ENCODE data around the gene TREX2.

The TREX2 gene

GRCh38 chrX:153456704-153457103 lies 10.8 kb upstream of the TREX2 start:
- peaks cover 6% of the 10 kb centered on the region; the same call in 1 of the 2 replicates for H3K36me3 ChIP-seq (ENCODE audit: insufficient read depth, low read length)
- TF ChIP-seq POLR2AphosphoS5 (IDR thresholded peaks at IDR 0.05; ENCODE audit: borderline replicate concordance, low read depth, low read length) (no peak), EZH2 (IDR thresholded peaks at IDR 0.05) (no peak), FOXP2 (optimal IDR thresholded peaks at IDR 0.05; ENCODE audit: control extremely low read depth, extremely low read length, insufficient read depth) (no peak)
- DNase-seq (ENCODE audit: low read depth, low spot score): no peak

DNA sequence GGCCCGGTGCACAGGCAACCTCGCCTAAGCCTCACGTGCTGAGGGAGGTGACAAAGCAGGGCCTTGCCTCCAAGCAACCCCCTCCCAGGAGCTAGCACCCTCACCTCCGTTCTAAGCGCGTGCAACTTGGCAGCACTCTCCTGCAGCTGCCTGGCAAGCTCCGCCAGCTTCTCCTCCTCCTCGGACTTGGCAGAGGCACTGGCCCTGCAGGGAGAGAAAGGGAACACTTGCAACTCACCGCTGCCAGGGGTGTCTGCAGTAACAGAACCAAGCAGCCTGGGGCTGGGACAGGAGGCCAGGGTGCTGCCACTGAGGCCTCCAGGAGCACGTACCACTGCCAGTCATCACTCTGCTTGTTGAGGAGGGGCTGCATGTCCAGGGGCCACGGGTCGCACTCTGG lies 10.3 kb upstream of the TREX2 start:
- no peak for DNase-seq (ENCODE audit: low read depth, low spot score)
- TF ChIP-seq FOXP2 (optimal IDR thresholded peaks at IDR 0.05; ENCODE audit: control extremely low read depth, extremely low read length, insufficient read depth) (no peak), EZH2 (IDR thresholded peaks at IDR 0.05) (no peak), POLR2AphosphoS5 (IDR thresholded peaks at IDR 0.05; ENCODE audit: borderline replicate concordance, low read depth, low read length) (no peak)

More at GRCh38 chrX:153456704-153457103, 10.8 kb upstream of the TREX2 start:
- Histone ChIP-seq H3K27ac (no peak overlapping the region), H3K9me3 (ENCODE audit: low read depth, low read length) (no peaks in the 10 kb centered on the region), H3K9ac (ENCODE audit: insufficient read length) (no peak overlapping the region), H3K4me3 (no peak overlapping the region)

DNA sequence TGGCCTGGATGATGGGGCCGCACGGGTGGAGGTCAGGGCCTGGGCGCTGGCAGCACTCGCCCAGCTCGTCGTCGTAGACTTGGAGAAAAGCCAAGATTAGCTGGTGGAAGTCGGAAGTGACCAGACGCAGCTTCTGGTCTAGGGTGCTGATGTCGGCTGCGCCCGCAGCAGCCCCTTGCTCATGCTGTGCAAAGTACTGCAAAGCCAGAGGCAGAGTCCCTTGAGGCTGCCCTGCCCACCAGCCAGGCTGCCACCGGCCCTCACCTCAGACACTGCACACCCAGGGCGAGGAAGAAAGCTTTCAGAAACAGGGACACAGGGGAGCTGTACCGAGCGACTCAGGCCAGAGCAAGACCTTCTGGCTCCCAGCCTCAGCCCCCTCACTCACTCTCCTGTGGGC lies 9.7 kb upstream of the TREX2 start:
- TF ChIP-seq FOXP2 (optimal IDR thresholded peaks at IDR 0.05; ENCODE audit: control extremely low read depth, extremely low read length, insufficient read depth): no peak
- no peak for TF ChIP-seq EZH2 (IDR thresholded peaks at IDR 0.05)
- TF ChIP-seq POLR2AphosphoS5 (IDR thresholded peaks at IDR 0.05; ENCODE audit: borderline replicate concordance, low read depth, low read length): no peak
- DNase-seq (ENCODE audit: low read depth, low spot score): no peak

More for the DNA sequence above, 10.3 kb upstream of the TREX2 start:
- no peak overlapping the region for H3K4me3 ChIP-seq
- H3K36me3 ChIP-seq (ENCODE audit: insufficient read depth, low read length): peaks cover 6% of the 10 kb centered on the region; the same call in 1 of the 2 replicates
- H3K27ac ChIP-seq: no peak overlapping the region
- H3K9ac ChIP-seq (ENCODE audit: insufficient read length): no peak overlapping the region
- no peaks in the 10 kb centered on the region for H3K9me3 ChIP-seq (ENCODE audit: low read depth, low read length)

GRCh38 chrX:153454901-153455550 lies 9.2 kb upstream of the TREX2 start:
- Histone ChIP-seq H3K27ac (no peak overlapping the region), H3K36me3 (ENCODE audit: insufficient read depth, low read length) (peaks cover 4% of the 10 kb centered on the region; the same call in 1 of the 2 replicates), H3K9me3 (ENCODE audit: low read depth, low read length) (no peaks in the 10 kb centered on the region), H3K4me3 (no peak overlapping the region), H3K9ac (ENCODE audit: insufficient read length) (no peak overlapping the region)
- DNase-seq (ENCODE audit: low read depth, low spot score): no peak
- no peak for TF ChIP-seq POLR2AphosphoS5 (IDR thresholded peaks at IDR 0.05; ENCODE audit: borderline replicate concordance, low read depth, low read length)
- no peak for TF ChIP-seq FOXP2 (optimal IDR thresholded peaks at IDR 0.05; ENCODE audit: control extremely low read depth, extremely low read length, insufficient read depth)
- no peak for TF ChIP-seq EZH2 (IDR thresholded peaks at IDR 0.05)

More for the DNA sequence above, 9.7 kb upstream of the TREX2 start:
- H3K9me3 ChIP-seq (ENCODE audit: low read depth, low read length): no peaks in the 10 kb centered on the region
- no peak overlapping the region for H3K27ac ChIP-seq
- no peak overlapping the region for H3K4me3 ChIP-seq
- H3K36me3 ChIP-seq (ENCODE audit: insufficient read depth, low read length): peaks cover 4% of the 10 kb centered on the region; the same call in 1 of the 2 replicates
- H3K9ac ChIP-seq (ENCODE audit: insufficient read length): no peak overlapping the region

GRCh38 chrX:153450949-153451277 lies 5.1 kb upstream of the TREX2 start:
- no peaks in the 10 kb centered on the region for H3K9me3 ChIP-seq (ENCODE audit: low read depth, low read length)
- TF ChIP-seq FOXP2 (optimal IDR thresholded peaks at IDR 0.05; ENCODE audit: control extremely low read depth, extremely low read length, insufficient read depth) (no peak), POLR2AphosphoS5 (IDR thresholded peaks at IDR 0.05; ENCODE audit: borderline replicate concordance, low read depth, low read length) (no peak), EZH2 (IDR thresholded peaks at IDR 0.05) (no peak)
- no peak overlapping the region for H3K9ac ChIP-seq (ENCODE audit: insufficient read length)

DNA sequence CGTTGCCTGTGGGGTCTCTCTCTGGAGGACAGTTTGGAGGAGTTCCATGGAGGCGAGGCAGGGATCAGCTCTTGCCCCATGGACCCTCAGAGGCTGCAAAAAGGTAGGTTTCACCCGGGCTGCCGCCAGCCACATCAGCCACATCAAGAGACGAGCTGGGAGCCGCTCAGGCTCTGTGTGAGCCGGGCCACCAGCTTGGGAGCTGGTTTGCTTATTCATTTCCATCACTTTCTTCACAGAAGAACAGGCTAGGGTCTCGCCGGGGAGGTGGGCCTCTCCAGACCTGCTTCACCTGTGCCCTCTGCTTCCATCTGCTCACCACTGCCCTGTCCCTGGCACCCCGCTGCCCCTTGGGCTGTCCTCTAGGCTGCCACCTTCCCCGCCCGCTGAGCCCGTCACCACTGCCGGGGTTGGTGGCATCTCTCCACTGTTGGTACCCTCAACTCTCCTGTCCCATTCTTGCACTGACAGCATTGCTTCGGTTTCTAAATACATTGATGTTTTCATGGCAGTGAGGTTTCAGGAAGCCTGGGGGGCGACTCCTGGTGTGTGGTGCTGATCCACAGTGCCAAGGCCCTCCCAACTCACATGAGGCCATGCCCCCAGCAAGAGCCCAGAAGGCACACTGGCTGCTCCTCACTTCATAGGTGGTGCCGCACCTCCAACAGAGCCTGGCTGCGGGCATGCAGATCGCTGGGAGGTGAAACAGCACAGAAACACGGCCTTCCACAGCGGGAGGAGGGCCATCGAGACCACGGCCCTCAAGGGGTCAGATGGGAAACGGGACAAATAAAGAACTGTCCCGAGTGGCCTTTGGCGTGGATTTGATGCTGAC lies 4.5 kb upstream of the TREX2 start:
- no peak overlapping the region for H3K27ac ChIP-seq
- no peak for DNase-seq (ENCODE audit: low read depth, low spot score)
- no peaks in the 10 kb centered on the region for H3K36me3 ChIP-seq (ENCODE audit: insufficient read depth, low read length)
- no peak overlapping the region for H3K4me3 ChIP-seq
- no peak for TF ChIP-seq FOXP2 (optimal IDR thresholded peaks at IDR 0.05; ENCODE audit: control extremely low read depth, extremely low read length, insufficient read depth)
- TF ChIP-seq EZH2 (IDR thresholded peaks at IDR 0.05): no peak
- TF ChIP-seq POLR2AphosphoS5 (IDR thresholded peaks at IDR 0.05; ENCODE audit: borderline replicate concordance, low read depth, low read length): no peak
- H3K9ac ChIP-seq (ENCODE audit: insufficient read length): no peak overlapping the region
- H3K9me3 ChIP-seq (ENCODE audit: low read depth, low read length): no peaks in the 10 kb centered on the region

More at GRCh38 chrX:153450949-153451277, 5.1 kb upstream of the TREX2 start:
- Histone ChIP-seq H3K27ac (no peak overlapping the region), H3K36me3 (ENCODE audit: insufficient read depth, low read length) (peaks cover 2% of the 10 kb centered on the region; the same call in 1 of the 2 replicates), H3K4me3 (no peak overlapping the region)
- DNase-seq (ENCODE audit: low read depth, low spot score): no peak

GRCh38 chrX:153449368-153450113 lies 3.7 kb upstream of the TREX2 start:
- TF ChIP-seq POLR2AphosphoS5 (IDR thresholded peaks at IDR 0.05; ENCODE audit: borderline replicate concordance, low read depth, low read length) (no peak), EZH2 (IDR thresholded peaks at IDR 0.05) (no peak), FOXP2 (optimal IDR thresholded peaks at IDR 0.05; ENCODE audit: control extremely low read depth, extremely low read length, insufficient read depth) (no peak)
- H3K36me3 ChIP-seq (ENCODE audit: insufficient read depth, low read length): no peaks in the 10 kb centered on the region
- no peaks in the 10 kb centered on the region for H3K9me3 ChIP-seq (ENCODE audit: low read depth, low read length)
- H3K9ac ChIP-seq (ENCODE audit: insufficient read length): no peak overlapping the region
- H3K27ac ChIP-seq: no peak overlapping the region
- DNase-seq (ENCODE audit: low read depth, low spot score): no peak
- no peak overlapping the region for H3K4me3 ChIP-seq
